Fibroblast of lung (primary cell): ENCODE measurements around the gene CDC42EP3. TPM values are rescaled to one million over a fixed set of nuclear protein-coding genes. Genes with fewer than 3 reads are reported as not detected.

Experiments
- DNase-seq, 2 donors: peaks; one replicate each; pipeline versions ENCODE4 v3.0.0 to v3.0.0-alpha.2; 2010; ENCODE audit warnings: low read depth in 2 of 2
- H2AFZ ChIP-seq: 2 replicates; pipeline ENCODE4 v1.5.1; 2012; ENCODE audit warnings: low read length, control low read depth, inconsistent platforms
- H3K27ac ChIP-seq: 2 replicates; pipeline ENCODE4 v1.5.1; 2011; ENCODE audit warnings: low read length, control low read depth; ENCODE audit not compliant: insufficient read depth
- H3K27me3 ChIP-seq: 2 replicates; pipeline ENCODE4 v1.5.1; 2011; ENCODE audit warnings: mild to moderate bottlenecking, low read length; ENCODE audit not compliant: control insufficient read depth, insufficient read depth
- H3K36me3 ChIP-seq: 2 replicates; pipeline ENCODE4 v1.5.1; 2011; ENCODE audit warnings: low read length; ENCODE audit not compliant: control insufficient read depth, insufficient read depth
- H3K4me1 ChIP-seq: 2 replicates; pipeline ENCODE4 v1.5.1; 2011; ENCODE audit warnings: low read length; ENCODE audit not compliant: control insufficient read depth, insufficient read depth; ENCODE audit errors: extremely low read depth
- H3K4me2 ChIP-seq: 2 replicates; pipeline ENCODE4 v1.5.1; 2011; ENCODE audit warnings: low read length, control low read depth; ENCODE audit not compliant: insufficient read depth; ENCODE audit errors: extremely low read depth
- H3K4me3 ChIP-seq, 4 experiments: fragments of 200-600 bp in 1 of 4; sonication (generic) in 1 of 4; replicated peaks in 1 of 4; 2 replicates each; pipeline ENCODE4 v1.5.1; 2011 to 2016; ENCODE audit warnings: low read length in 4 of 4, low read depth in 3 of 4, mild to moderate bottlenecking in 3 of 4, control low read depth in 2 of 4, inconsistent platforms in 1 of 4, mixed read lengths in 1 of 4; ENCODE audit not compliant: insufficient read depth in 1 of 4; ENCODE audit errors: control extremely low read depth in 1 of 4
- H3K79me2 ChIP-seq: 2 replicates; pipeline ENCODE4 v1.5.1; 2012; ENCODE audit warnings: mild to moderate bottlenecking, low read length, inconsistent platforms; ENCODE audit not compliant: control insufficient read depth, insufficient read depth
- H3K9ac ChIP-seq: 2 replicates; pipeline ENCODE4 v1.5.1; 2011; ENCODE audit warnings: mild to moderate bottlenecking, low read length, control low read depth; ENCODE audit not compliant: insufficient read depth
- H3K9me3 ChIP-seq: 2 replicates; pipeline ENCODE4 v1.5.1; 2012; ENCODE audit warnings: low read depth, low read length; ENCODE audit not compliant: control insufficient read depth, insufficient read depth
- H4K20me1 ChIP-seq: 2 replicates; pipeline ENCODE4 v1.5.1; 2011; ENCODE audit warnings: low read length; ENCODE audit not compliant: control insufficient read depth, insufficient read depth; ENCODE audit errors: extremely low read depth
- EZH2 ChIP-seq: IDR thresholded peaks from 2 replicates; pipeline ENCODE4 v1.5.1; 2012; ENCODE audit warnings: low read length, control low read depth, mild to moderate bottlenecking; ENCODE audit errors: missing control alignments
- polyA plus RNA-seq, 2 donors: library from polyadenylated mRNA; depleted of rRNA in 1 of 2; stranded (reverse) in 1 of 2; unstranded in 1 of 2; fragments of >200 nt; gene quantifications; 2 replicates each; pipeline ENCODE4 v1.2.1, GENCODE V29; 2011 to 2012; ENCODE audit warnings: missing spikeins in 1 of 2
- total RNA-seq: library from RNA; depleted of rRNA; stranded (reverse); fragments of >200 nt; gene quantifications from 2 replicates; pipeline ENCODE4 v1.2.1, GENCODE V29; 2014
- TF ChIP-seq, protein P1 (sequence below), 2 donors: IDR thresholded peaks in 1 of 2; conservative IDR thresholded peaks in 1 of 2; 1 replicate in 1 of 2; 2 replicates in 1 of 2; pipeline ENCODE4 v1.5.1; 2011 to 2012; ENCODE audit warnings: low read length in 2 of 2, control low read depth in 1 of 2, inconsistent platforms in 1 of 2, low read depth in 1 of 2, mild to moderate bottlenecking in 1 of 2

The CDC42EP3 gene
- total and polyA plus RNA-seq, 2 donors (not counting 1 experiment from before 2014, with no cell fraction given), result 19.2 to 328 TPM

- peaks cover 12% of the 10 kb centered on the region for H3K4me1 ChIP-seq
These were observed 36.0 kb upstream of the CDC42EP3 start for GRCh38 chr2:37707393-37707792.

DNA sequence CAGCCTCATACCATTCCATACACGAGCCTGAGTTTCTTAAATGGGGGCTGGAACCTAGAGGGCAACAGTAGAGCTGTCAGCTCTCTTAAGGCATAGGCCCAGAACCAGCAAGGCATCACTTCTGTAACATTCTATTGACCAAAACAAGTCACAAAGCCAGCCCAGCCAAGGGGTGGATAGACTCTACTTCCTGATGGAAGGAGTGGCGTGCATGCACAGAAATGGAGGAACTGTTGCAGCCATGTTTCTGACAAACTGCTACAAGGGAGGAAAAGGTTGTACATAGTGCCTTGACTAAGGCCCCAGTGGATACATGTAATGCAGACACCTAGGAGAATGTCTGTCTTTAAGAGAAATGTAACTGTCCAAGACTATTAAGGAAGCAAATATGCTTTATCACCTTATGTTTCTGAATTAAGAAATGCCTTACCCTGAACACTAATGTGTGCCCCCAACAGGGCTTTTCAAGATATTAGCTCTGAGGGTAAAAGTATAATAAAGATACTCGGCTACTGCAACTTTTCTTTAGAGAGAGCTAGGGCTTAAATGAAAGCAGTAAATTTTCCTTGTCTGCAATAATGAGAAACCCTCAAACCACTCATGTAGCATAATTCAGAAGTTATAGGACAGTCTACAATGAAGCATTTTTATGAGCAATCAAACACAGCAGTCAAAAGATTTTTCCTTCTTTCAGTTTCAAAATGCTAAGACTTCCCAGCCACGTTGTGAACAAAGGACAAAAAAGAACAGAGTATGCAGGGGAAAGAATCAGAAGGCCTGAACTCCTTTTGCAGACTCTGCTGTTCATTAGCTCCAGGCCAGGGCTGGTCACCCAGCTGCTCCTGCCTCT, 35.1 kb upstream of the CDC42EP3 start:
- DNase-seq, result no peak
- H3K9me3 ChIP-seq, result no peaks in the 10 kb centered on the region
- no peaks in the 10 kb centered on the region for H3K79me2 ChIP-seq
- H3K27me3 ChIP-seq, result no peaks in the 10 kb centered on the region
- TF ChIP-seq, protein P1, sequence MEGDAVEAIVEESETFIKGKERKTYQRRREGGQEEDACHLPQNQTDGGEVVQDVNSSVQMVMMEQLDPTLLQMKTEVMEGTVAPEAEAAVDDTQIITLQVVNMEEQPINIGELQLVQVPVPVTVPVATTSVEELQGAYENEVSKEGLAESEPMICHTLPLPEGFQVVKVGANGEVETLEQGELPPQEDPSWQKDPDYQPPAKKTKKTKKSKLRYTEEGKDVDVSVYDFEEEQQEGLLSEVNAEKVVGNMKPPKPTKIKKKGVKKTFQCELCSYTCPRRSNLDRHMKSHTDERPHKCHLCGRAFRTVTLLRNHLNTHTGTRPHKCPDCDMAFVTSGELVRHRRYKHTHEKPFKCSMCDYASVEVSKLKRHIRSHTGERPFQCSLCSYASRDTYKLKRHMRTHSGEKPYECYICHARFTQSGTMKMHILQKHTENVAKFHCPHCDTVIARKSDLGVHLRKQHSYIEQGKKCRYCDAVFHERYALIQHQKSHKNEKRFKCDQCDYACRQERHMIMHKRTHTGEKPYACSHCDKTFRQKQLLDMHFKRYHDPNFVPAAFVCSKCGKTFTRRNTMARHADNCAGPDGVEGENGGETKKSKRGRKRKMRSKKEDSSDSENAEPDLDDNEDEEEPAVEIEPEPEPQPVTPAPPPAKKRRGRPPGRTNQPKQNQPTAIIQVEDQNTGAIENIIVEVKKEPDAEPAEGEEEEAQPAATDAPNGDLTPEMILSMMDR (conservative IDR thresholded peaks at IDR 0.05 in 1 of 2, IDR thresholded peaks at IDR 0.05 in 1 of 2; ENCODE audit: low read depth in 1 of 2, low read length in 2 of 2), result no peak
- no peak overlapping the region for H3K4me3 ChIP-seq
- H3K36me3 ChIP-seq, result no peaks in the 10 kb centered on the region
- H2AFZ ChIP-seq, result peak overlapping the region; percentile 55
- H3K27ac ChIP-seq, result no peak overlapping the region
- peaks cover 8% of the 10 kb centered on the region for H3K4me1 ChIP-seq
- H3K4me2 ChIP-seq, result no peak overlapping the region
- no peaks in the 10 kb centered on the region for H4K20me1 ChIP-seq
- H3K9ac ChIP-seq, result no peak overlapping the region

More at GRCh38 chr2:37707393-37707792, 36.0 kb upstream of the CDC42EP3 start:
- Histone ChIP-seq H3K4me3 (no peak overlapping the region), H4K20me1 (no peaks in the 10 kb centered on the region), H3K9me3 (no peaks in the 10 kb centered on the region), H2AFZ (no peak overlapping the region), H3K79me2 (no peaks in the 10 kb centered on the region), H3K9ac (no peak overlapping the region), H3K4me2 (no peak overlapping the region), H3K27me3 (no peaks in the 10 kb centered on the region), H3K27ac (no peak overlapping the region), H3K36me3 (no peaks in the 10 kb centered on the region)
- TF ChIP-seq, protein P1 (conservative IDR thresholded peaks at IDR 0.05 in 1 of 2, IDR thresholded peaks at IDR 0.05 in 1 of 2; ENCODE audit: low read depth in 1 of 2, low read length in 2 of 2), result no peak
- no peak for TF ChIP-seq EZH2
- DNase-seq, result no peak

- Histone ChIP-seq H3K27me3 (no peaks in the 10 kb centered on the region), H3K79me2 (no peaks in the 10 kb centered on the region), H3K9ac (no peak overlapping the region), H3K9me3 (no peaks in the 10 kb centered on the region), H3K4me1 (no peaks in the 10 kb centered on the region), H3K36me3 (no peaks in the 10 kb centered on the region), H3K4me2 (no peak overlapping the region), H3K27ac (no peak overlapping the region), H3K4me3 (no peak overlapping the region), H4K20me1 (no peaks in the 10 kb centered on the region), H2AFZ (no peak overlapping the region)
- TF ChIP-seq, protein P1 (conservative IDR thresholded peaks at IDR 0.05 in 1 of 2, IDR thresholded peaks at IDR 0.05 in 1 of 2; ENCODE audit: low read depth in 1 of 2, low read length in 2 of 2), result no peak
- no peak for TF ChIP-seq EZH2
- DNase-seq, result peak in 1 of 2 donors; percentile 11
These were observed 33.7 kb upstream of the CDC42EP3 start for GRCh38 chr2:37705191-37705590.
